A549 (cell line): ENCODE measurements around the gene ATP13A3. TPM values are rescaled to one million over a fixed set of nuclear protein-coding genes. Genes with fewer than 3 reads are reported as not detected.
A peak's percentile ranks its signal among the peaks of the same experiment; 100 is the strongest.

Experiments
- ATAC-seq, 2 experiments: fragments of 200-7000 bp in 1 of 2; fragments of >200 bp in 1 of 2; cut with Nextera tagmentation in 1 of 2; cut with Tn5 transposase in 1 of 2; 3 replicates each; pipeline versions ENCODE4 v1.8.0 to v1.9.1; 2018 to 2020; ENCODE audit warnings: mild to moderate bottlenecking in 1 of 2, moderate library complexity in 1 of 2
- CTCF ChIA-PET: fragments of 300-600 bp; sonication (Branson Sonifier 250); formaldehyde crosslinking; extraction: SDS; loops from one replicate; lab custom pipeline; 2021; ENCODE audit warnings: antibody characterized with exemption, inconsistent platforms; lab: Yijun Ruan, JAX
- POLR2A ChIA-PET: fragments of 350-600 bp; formaldehyde crosslinking; extraction: SDS; loops from one replicate; lab custom pipeline; 2021; ENCODE audit warnings: antibody characterized with exemption, inconsistent platforms; lab: Yijun Ruan, JAX
- DNase-seq, 2 experiments: peaks; one replicate each; pipeline versions ENCODE4 v3.0.0 to v3.0.0-alpha.2; 2011 to 2016; ENCODE audit warnings: low read depth in 1 of 2, low spot score in 1 of 2
- FAIRE-seq: peaks from 2 replicates; lab custom pipeline; 2011; peaks lifted over from hg19 to GRCh38; lab: Jason Lieb, UNC
- H3K27ac ChIP-seq, 2 experiments: fragments of >200 bp; sonication (Bioruptor Twin); formaldehyde crosslinking; 3 replicates each; pipeline ENCODE4 v1.5.1; 2016 to 2017
- H3K4me1 ChIP-seq: fragments of >200 bp; sonication (Bioruptor Twin); formaldehyde crosslinking; 3 replicates; pipeline ENCODE4 v1.6.1; 2016
- H3K4me2 ChIP-seq: fragments of >200 bp; sonication (Bioruptor Twin); formaldehyde crosslinking; 3 replicates; pipeline ENCODE4 v1.6.1; 2016
- H3K4me3 ChIP-seq: fragments of >200 bp; sonication (Bioruptor Twin); formaldehyde crosslinking; 3 replicates; pipeline ENCODE4 v1.5.1; 2016
- H3K9me3 ChIP-seq: fragments of >200 bp; sonication (Bioruptor Twin); formaldehyde crosslinking; 3 replicates; pipeline ENCODE4 v1.6.1; 2016
- ATOH8 ChIP-seq: fragments of 250-450 bp; sonication (Bioruptor Pico); IDR thresholded peaks from 2 replicates; pipeline ENCODE4 v1.5.0; 2020; ENCODE audit warnings: low read depth, mild to moderate bottlenecking, moderate library complexity
- CBX8 ChIP-seq: fragments of 200-600 bp; sonication (generic); IDR thresholded peaks from 2 replicates; pipeline ENCODE4 v1.6.1; 2016
- CHD4 ChIP-seq: fragments of 200-600 bp; sonication (generic); IDR thresholded peaks from 2 replicates; pipeline ENCODE4 v1.6.1; 2016; ENCODE audit warnings: antibody characterized with exemption, mild to moderate bottlenecking, borderline replicate concordance
- EHF ChIP-seq: fragments of 250-450 bp; sonication (Bioruptor Pico); IDR thresholded peaks from 2 replicates; pipeline ENCODE4 v1.5.0; 2020; ENCODE audit warnings: mild to moderate bottlenecking
- EP300 ChIP-seq, 2 experiments: fragments of >200 bp; sonication (Bioruptor Twin); formaldehyde crosslinking; IDR thresholded peaks; 2 replicates in 1 of 2; 3 replicates in 1 of 2; pipeline ENCODE4 v1.6.1; 2016 to 2017
- GATA3 ChIP-seq: IDR thresholded peaks from 2 replicates; pipeline ENCODE4 v1.6.1; 2012; ENCODE audit warnings: borderline replicate concordance
- HDAC2 ChIP-seq: fragments of 200-600 bp; sonication (generic); IDR thresholded peaks from 2 replicates; pipeline ENCODE4 v1.6.1; 2016
- HEYL ChIP-seq: fragments of 250-450 bp; sonication (Bioruptor Pico); IDR thresholded peaks from 2 replicates; pipeline ENCODE4 v1.8.0; 2021; ENCODE audit warnings: mild to moderate bottlenecking, moderate library complexity
- HOXB13 ChIP-seq: fragments of 250-450 bp; sonication (Bioruptor Pico); IDR thresholded peaks from 2 replicates; pipeline ENCODE4 v1.5.0; 2020; ENCODE audit warnings: low read depth, mild to moderate bottlenecking, moderate library complexity
- HOXB5 ChIP-seq: fragments of 250-450 bp; sonication (Bioruptor Pico); IDR thresholded peaks from 2 replicates; pipeline ENCODE4 v1.5.0; 2020; ENCODE audit warnings: mild to moderate bottlenecking, moderate library complexity
- JUN ChIP-seq, 2 experiments: fragments of >200 bp; sonication (Bioruptor Twin); formaldehyde crosslinking; IDR thresholded peaks; 2 replicates in 1 of 2; 3 replicates in 1 of 2; pipeline ENCODE4 v1.6.1; 2016 to 2017
- MAFK ChIP-seq: fragments of 450-650 bp; IDR thresholded peaks from 2 replicates; pipeline ENCODE4 v1.6.1; 2014; ENCODE audit not compliant: partially characterized antibody
- MYC ChIP-seq: IDR thresholded peaks from 2 replicates; pipeline ENCODE4 v1.6.1; 2012; ENCODE audit warnings: mild to moderate bottlenecking, inconsistent platforms, low read length, improper control_type of control experiment, borderline replicate concordance
- NFE2L2 ChIP-seq: fragments of 150-350 bp; conservative IDR thresholded peaks from 2 replicates; pipeline ENCODE4 v1.6.1; 2014; ENCODE audit warnings: low read length
- NPAS2 ChIP-seq: fragments of 250-450 bp; sonication (Bioruptor Pico); IDR thresholded peaks from 2 replicates; pipeline ENCODE4 v1.8.0; 2022; ENCODE audit warnings: mild to moderate bottlenecking, moderate library complexity, borderline replicate concordance
- PHF8 ChIP-seq: fragments of 200-600 bp; sonication (generic); IDR thresholded peaks from 2 replicates; pipeline ENCODE4 v1.6.1; 2016; ENCODE audit warnings: low read depth, mild to moderate bottlenecking, antibody characterized with exemption, moderate library complexity, borderline replicate concordance
- POLR2AphosphoS2 ChIP-seq: conservative IDR thresholded peaks from 2 replicates; pipeline ENCODE4 v1.6.1; 2012; ENCODE audit warnings: low read length, improper control_type of control experiment, inconsistent platforms
- RAD21 ChIP-seq, 2 experiments: fragments of >200 bp in 1 of 2; sonication (Bioruptor Twin) in 1 of 2; formaldehyde crosslinking in 1 of 2; IDR thresholded peaks in 1 of 2; conservative IDR thresholded peaks in 1 of 2; 2 replicates in 1 of 2; 3 replicates in 1 of 2; pipeline ENCODE4 v1.6.1; 2012 to 2018; ENCODE audit warnings: inconsistent platforms in 1 of 2
- RARB ChIP-seq: fragments of 250-450 bp; sonication (Bioruptor Pico); IDR thresholded peaks from 2 replicates; pipeline ENCODE4 v1.8.0; 2021; ENCODE audit warnings: mild to moderate bottlenecking, moderate library complexity
- RFX5 ChIP-seq: fragments of 450-650 bp; IDR thresholded peaks from 2 replicates; pipeline ENCODE4 v1.7.1; 2014; ENCODE audit warnings: antibody characterized with exemption, mild to moderate bottlenecking, moderate library complexity
- SMC3 ChIP-seq: fragments of >200 bp; sonication (Bioruptor Twin); formaldehyde crosslinking; IDR thresholded peaks from 3 replicates; pipeline ENCODE4 v1.6.1; 2018; ENCODE audit warnings: inconsistent platforms
- TP53 ChIP-seq: fragments of 250-450 bp; sonication (Bioruptor Pico); IDR thresholded peaks from 2 replicates; pipeline ENCODE4 v1.5.0; 2021; ENCODE audit warnings: mild to moderate bottlenecking, moderate library complexity
- ZNF302 ChIP-seq: fragments of 250-450 bp; sonication (Bioruptor Pico); IDR thresholded peaks from 2 replicates; pipeline ENCODE4 v1.9.0; 2021; ENCODE audit warnings: inconsistent platforms, mild to moderate bottlenecking, moderate library complexity
- ZSCAN20 ChIP-seq: fragments of 250-450 bp; sonication (Bioruptor Pico); IDR thresholded peaks from 2 replicates; pipeline ENCODE4 v1.8.0; 2022; ENCODE audit warnings: mild to moderate bottlenecking, moderate library complexity
- WGBS: methylation state at CpG from one replicate; pipeline ENCODE4 v1.1.6; 2017; ENCODE audit errors: missing lambda C conversion rate; 5-methylcytosine and 5-hydroxymethylcytosine counted together
- polyA plus RNA-seq, 4 experiments: library from polyadenylated mRNA; depleted of rRNA in 3 of 4; stranded (reverse); fragments of >200 nt; fragmentation: RNase III in 1 of 4; extraction: RNeasy Plus Mini Kit Qiagen cat#74134 plus additional on column Dnase treatment in 1 of 4; gene quantifications; 2 replicates in 3 of 4; 3 replicates in 1 of 4; pipeline ENCODE4 v1.2.3, GENCODE V29; 2011 to 2017
- TF ChIP-seq, protein P1 (sequence below): fragments of >200 bp; sonication (Bioruptor Twin); formaldehyde crosslinking; IDR thresholded peaks from 3 replicates; pipeline ENCODE4 v1.5.1; 2016
- TF ChIP-seq, protein P2 (sequence below): IDR thresholded peaks from 2 replicates; pipeline ENCODE4 v1.6.1; 2012

The ATP13A3 gene
- polyA plus RNA-seq, 2 of the 4 experiments (the other 2 are of a cell fraction) = 63.6 to 102 TPM

GRCh38 chr3:194472290-194472920 lies 14.4 kb downstream of the ATP13A3 start:
- Histone ChIP-seq H3K4me3 (no peak overlapping the region), H3K27ac (no peak overlapping the region), H3K9me3 (no peaks in the 10 kb centered on the region), H3K4me2 (peak overlapping the region; percentile 26; the same call in 1 of the 3 replicates)
- POLR2A ChIA-PET = interaction anchor here (1.0 kb wide), 1 partner anchor 116 kb away, joined by 3 read pairs; no protein-coding TSS in a partner anchor
- WGBS = 68% methylated on average over 4 of the region's 4 CpGs
- CTCF ChIA-PET = interaction anchor here (0.5 to 6.0 kb wide), 24 partner anchors 8 to 161 kb away, joined by 3 to 60 read pairs (median 4); partner anchors contain the start of gene TMEM44
- peak; percentile 87; a peak in 5 of 6 replicates for ATAC-seq
- TF ChIP-seq RAD21 (conservative IDR thresholded peaks at IDR 0.05 in 1 of 2, IDR thresholded peaks at IDR 0.05 in 1 of 2) = peak; percentile 86 to 93
- TF ChIP-seq ATOH8 (CRISPR knock-in tag) = no peak
- no peak for TF ChIP-seq CHD4
- TF ChIP-seq SMC3 = peak; percentile 81
- TF ChIP-seq, protein P1, sequence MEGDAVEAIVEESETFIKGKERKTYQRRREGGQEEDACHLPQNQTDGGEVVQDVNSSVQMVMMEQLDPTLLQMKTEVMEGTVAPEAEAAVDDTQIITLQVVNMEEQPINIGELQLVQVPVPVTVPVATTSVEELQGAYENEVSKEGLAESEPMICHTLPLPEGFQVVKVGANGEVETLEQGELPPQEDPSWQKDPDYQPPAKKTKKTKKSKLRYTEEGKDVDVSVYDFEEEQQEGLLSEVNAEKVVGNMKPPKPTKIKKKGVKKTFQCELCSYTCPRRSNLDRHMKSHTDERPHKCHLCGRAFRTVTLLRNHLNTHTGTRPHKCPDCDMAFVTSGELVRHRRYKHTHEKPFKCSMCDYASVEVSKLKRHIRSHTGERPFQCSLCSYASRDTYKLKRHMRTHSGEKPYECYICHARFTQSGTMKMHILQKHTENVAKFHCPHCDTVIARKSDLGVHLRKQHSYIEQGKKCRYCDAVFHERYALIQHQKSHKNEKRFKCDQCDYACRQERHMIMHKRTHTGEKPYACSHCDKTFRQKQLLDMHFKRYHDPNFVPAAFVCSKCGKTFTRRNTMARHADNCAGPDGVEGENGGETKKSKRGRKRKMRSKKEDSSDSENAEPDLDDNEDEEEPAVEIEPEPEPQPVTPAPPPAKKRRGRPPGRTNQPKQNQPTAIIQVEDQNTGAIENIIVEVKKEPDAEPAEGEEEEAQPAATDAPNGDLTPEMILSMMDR = peak; percentile 89
- TF ChIP-seq CBX8 = no peak
- no peak for TF ChIP-seq HEYL (CRISPR knock-in tag)
- TF ChIP-seq PHF8 = no peak
- TF ChIP-seq RARB (CRISPR knock-in tag) = no peak
- TF ChIP-seq, protein P2, sequence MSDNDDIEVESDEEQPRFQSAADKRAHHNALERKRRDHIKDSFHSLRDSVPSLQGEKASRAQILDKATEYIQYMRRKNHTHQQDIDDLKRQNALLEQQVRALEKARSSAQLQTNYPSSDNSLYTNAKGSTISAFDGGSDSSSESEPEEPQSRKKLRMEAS = no peak
- TF ChIP-seq, all 56 proteins: peak for 3
- FAIRE-seq (no peak), DNase-seq (peak; percentile 25 to 68)
- H3K4me1 ChIP-seq = peaks cover 55% of the 10 kb centered on the region

DNA sequence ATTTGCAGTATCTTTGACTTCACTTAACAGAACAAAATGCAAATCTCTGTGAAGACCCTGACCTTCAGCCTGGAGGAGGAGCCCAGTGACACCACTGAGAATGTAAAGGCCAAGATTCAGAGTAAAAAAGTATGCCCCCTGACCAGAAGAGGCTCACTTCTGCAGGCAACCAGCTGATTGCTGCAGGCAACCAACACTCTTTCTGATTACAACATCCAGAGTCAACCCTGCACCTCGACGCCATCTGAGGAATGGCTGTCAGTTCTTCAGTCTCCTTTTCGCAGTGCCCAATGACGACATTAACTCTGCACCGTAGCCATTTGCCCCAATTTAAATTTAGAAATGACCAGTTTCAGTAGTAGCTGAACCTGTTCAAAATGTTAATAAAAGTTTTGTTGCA lies 14.9 kb downstream of the ATP13A3 start:
- H3K27ac ChIP-seq = 0 out of 6 replicates have a peak overlapping the region, but pooled peaks of 1 of the 2 experiments have one; percentile 2
- POLR2A ChIA-PET = interaction anchor here (1.0 kb wide), 1 partner anchor 117 kb away, joined by 3 read pairs; no protein-coding TSS in a partner anchor
- H3K4me3 ChIP-seq = no peak overlapping the region
- no peak for TF ChIP-seq NFE2L2
- TF ChIP-seq ZSCAN20 (CRISPR knock-in tag) = no peak
- no peak for TF ChIP-seq GATA3
- no peak for TF ChIP-seq EP300 (IDR thresholded peaks at IDR 0.05)
- no peak for TF ChIP-seq MYC
- no peak for TF ChIP-seq NPAS2
- TF ChIP-seq HDAC2 = no peak
- TF ChIP-seq ZNF302 (CRISPR knock-in tag) = no peak
- TF ChIP-seq RFX5 = no peak
- TF ChIP-seq POLR2AphosphoS2 = no peak
- TF ChIP-seq MAFK = no peak
- TF ChIP-seq HOXB5 (CRISPR knock-in tag) = no peak
- TF ChIP-seq CHD4 = no peak
- no peak for TF ChIP-seq JUN (IDR thresholded peaks at IDR 0.05)
- TF ChIP-seq TP53 (CRISPR knock-in tag) = no peak
- no peak for TF ChIP-seq EHF (CRISPR knock-in tag)
- no peak for TF ChIP-seq HOXB13 (CRISPR knock-in tag)
- TF ChIP-seq, all 56 proteins: peak for 0
- peaks cover 55% of the 10 kb centered on the region for H3K4me1 ChIP-seq
- ATAC-seq = peak in 1 of 2 experiments; percentile 37; a peak in 1 of 6 replicates
- no peak for FAIRE-seq
- 48% methylated on average over 5 of the region's 5 CpGs for WGBS
- no peak for DNase-seq
- H3K4me2 ChIP-seq = peak overlapping the region; percentile 26; the same call in 1 of the 3 replicates
- no peaks in the 10 kb centered on the region for H3K9me3 ChIP-seq
- CTCF ChIA-PET = interaction anchor here (0.5 to 6.0 kb wide), 24 partner anchors 9 to 162 kb away, joined by 3 to 60 read pairs (median 4); partner anchors contain the start of gene TMEM44
